NCI-H2227 (cell line): ENCODE data around the gene SMPX.

ENCODE experiments used
- DNase-seq: peaks from one replicate; lab custom pipeline; 2025; ENCODE audit not compliant: unreplicated experiment; lab: John Stamatoyannopoulos, UW

The SMPX gene

DNA sequence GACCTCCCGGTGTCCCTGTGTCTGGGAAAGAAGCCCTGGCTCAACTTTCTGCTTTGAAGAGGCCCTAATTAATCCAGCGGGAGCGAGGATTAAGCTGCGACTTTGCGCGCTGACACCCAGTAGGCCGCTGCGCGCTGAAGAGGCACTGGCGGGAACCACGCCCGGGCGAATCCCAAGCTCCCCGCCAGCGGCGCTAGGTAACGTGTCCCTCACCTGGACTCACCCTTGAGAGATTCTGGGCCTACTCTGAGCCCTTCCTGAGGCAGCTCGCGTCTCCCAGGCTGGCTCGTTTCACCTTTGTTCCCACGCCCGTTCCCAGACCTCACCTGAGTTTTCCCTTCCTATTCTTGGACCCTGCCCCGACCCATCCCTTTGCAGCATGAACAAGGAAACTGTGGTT, 99.2 kb downstream of the SMPX start:
- DNase-seq = no peak

DNA sequence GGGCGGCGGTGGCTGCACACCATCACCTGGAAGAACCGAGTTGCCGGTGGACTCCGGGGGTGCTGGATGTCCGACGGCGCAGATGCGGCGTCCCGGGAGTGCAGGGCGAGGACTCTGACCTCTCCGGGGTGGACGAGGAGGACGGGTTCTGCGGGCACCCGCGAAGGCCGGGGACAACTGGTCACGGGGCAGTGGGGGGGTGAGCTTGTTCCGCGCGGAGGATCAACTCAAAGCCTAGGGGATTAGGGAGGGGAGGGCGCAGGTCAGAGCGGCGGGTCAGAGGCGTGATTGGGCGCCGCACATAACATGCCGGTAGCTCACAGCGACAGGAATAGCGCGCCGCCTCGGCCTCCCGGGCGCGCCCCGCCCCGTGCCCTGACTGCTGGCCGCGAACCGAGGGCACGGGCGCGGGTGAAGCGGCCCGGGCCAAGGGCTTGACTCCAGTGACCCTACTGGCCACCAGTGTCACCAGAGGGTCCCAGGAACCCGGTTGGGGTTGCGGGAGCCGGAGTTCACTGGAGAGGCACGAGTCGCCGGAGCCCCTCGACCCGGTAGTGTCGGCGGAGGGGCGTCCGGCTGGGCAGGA, 99.7 kb downstream of the SMPX start, which contains the start of gene KLHL34:
Gene KLHL34, minus strand, starts transcription at position 179 of the 586 bp plus-strand sequence. CDS start 542 bp downstream, outside the sequence.
- no peak for DNase-seq

DNA sequence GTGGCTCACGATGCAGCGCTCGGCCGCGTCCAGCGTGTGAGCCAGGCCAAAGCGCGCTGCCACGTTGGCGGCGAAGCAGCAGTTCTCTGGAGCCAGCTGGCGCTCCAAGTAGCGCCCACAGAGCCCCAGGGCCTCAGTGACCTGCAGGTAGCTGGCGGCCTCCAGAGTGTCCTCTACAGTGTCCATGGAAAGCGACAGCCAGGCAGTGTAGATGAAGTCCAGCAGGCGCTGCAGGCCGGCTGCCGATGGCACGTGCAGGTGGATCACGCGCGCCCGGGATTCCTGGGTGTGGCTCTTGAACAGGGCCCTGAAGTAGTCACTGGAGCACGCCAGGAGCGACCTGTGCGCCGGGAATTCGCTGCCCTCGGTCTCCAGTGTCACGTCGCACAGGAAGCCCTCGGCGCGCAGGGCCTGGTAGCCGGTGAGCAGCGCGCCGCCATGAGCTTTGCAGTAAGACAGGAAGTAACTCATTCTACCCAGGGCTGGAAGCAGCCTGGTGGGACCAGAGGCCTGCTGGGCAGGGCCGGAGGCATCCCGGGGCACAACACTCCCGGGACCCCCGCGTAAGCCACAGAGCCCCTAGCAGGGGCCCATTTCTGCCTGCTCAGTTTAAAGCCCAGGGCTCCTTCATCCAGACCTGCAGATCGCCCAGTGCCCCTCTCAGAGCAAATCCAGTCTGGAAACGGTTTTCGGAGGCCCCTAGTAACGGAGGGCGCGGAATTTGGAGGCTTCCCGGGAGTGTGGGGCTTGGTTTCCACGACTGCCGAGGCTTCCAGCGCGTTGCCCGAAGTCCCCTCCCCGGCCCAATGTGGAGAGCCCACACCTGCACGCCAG, 100.4 kb downstream of the SMPX start:
- DNase-seq = no peak

DNA sequence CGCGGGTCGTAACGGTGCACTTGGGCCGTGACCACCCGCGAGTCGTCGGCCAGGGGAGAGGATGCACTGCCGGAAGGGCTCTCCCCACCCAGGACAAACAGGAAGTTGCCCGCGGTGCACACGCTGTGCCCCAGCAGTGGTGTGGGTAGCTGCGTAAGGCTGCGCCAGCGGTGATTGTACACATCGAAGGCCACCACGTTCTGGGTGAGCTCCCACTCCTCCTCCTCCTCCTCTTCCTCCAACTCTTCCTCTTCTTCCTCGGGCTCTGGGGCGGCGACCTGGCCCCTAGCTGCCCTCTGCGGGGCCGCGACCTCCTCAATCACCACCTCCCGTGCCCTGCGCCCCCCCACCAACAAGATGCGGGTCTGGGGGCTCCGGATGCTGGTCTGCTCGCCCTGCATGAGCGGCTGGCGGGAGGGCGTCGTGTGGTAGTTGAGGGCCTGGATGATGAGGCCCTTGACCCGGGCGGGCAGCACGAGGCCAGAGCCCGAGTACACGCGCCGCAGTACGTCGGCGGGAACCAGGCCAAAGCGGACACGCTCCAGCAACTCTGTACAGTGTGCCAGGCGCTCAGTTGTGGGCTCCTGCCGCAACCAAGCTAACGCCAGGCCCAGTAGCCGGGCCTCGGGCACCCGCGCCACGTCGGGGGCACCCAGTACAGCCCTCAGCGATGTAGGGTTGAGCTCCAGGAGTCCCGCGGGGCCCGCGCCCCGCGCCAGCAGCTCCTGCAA, 101.2 kb downstream of the SMPX start:
- DNase-seq = no peak
